Activated T-cell treated with anti-CD3 and anti-CD28 coated beads for 4 hours (primary cell): ENCODE data around the gene SULT2B1.
"Not testable (repeated sequence)": the region's sequence is repeated elsewhere in the genome, so short reads cannot be mapped to it uniquely, and the experiment has no call there.

Experiments
- DNase-seq: peaks from one replicate; pipeline ENCODE4 v3.0.0-alpha.2; 2020

SULT2B1 gene

DNA sequence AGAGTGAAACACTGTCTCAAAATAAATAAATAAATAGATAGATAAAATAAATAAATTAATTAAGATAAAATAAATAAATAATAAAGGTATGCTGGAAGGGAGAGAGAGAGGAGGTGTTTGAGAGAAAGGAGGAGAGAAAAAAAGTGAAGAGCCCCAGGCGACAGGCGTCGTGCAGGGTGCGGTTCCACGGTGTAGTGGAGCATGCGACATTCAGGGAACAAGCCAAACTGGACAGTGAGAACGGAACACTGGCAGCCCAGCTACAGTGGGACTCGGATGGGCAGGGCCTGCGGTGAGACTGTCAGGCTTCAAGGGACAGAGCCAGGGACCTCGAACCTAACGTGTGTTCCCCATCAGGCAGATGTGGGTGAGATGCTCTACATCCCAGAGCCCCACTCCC, 9.4 kb downstream of the SULT2B1 start:
- no peak for DNase-seq

GRCh38 chr19:48565090-48565489, 13.1 kb downstream of the SULT2B1 start:
- no peak for DNase-seq

DNA sequence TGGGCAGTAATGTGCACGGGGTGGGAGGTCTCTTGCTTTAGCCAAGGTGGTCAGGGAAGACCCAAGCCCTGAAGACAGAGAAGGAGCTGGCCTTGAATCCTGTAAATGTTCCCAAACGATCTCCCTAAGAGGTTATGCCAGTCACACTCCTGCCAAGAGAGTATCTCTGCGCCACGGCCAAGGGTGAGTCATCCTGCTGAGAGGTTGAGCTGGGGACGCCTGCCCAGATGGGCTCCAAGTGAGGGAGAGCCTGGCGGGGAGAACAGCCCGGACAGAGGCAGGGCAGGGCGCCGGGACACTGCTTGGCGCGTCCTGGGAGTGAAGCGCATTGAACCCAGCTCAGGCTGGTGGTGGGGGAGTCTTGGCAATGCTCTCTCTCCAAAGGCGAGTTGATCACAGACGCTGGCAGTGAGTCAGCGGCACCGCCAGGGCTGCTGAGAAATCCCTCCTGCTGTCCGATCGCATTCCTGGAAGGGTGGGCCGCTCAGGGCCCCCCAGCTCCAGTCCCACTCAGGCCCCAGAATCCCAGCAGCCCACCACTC, 16.4 kb downstream of the SULT2B1 start:
- no peak for DNase-seq

- DNase-seq: no peak
Measured at GRCh38 chr19:48569814-48570213, 17.8 kb downstream of the SULT2B1 start.

- no peak for DNase-seq
Measured at GRCh38 chr19:48571378-48572162, 19.6 kb downstream of the SULT2B1 start.

- DNase-seq: no peak
Measured at GRCh38 chr19:48573163-48573505, 21.2 kb downstream of the SULT2B1 start.

- no peak for DNase-seq
Measured at GRCh38 chr19:48575931-48576622, 24.1 kb downstream of the SULT2B1 start.

DNA sequence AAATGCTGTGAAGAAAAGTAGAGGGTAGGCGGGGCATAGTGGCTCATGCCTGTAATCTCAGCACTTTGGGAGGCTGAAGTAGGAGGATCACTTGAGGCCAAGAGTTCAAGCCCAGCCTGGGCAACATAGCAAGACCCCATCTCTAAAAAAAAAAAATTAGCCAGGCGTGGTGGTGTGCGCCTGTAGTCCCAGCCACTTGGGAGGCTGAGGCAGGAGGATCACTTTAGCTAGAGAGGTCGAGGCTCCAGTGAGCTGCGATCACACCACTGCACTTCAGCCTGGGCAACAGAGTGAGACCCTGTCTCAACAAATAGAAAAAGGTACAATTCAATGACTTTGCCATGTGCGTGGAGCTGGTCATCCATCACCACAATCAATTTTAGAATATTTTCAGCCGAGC, 25.9 kb downstream of the SULT2B1 start:
- DNase-seq: not testable (repeated sequence)

GRCh38 chr19:48578891-48579290, 26.9 kb downstream of the SULT2B1 start:
- no peak for DNase-seq

DNA sequence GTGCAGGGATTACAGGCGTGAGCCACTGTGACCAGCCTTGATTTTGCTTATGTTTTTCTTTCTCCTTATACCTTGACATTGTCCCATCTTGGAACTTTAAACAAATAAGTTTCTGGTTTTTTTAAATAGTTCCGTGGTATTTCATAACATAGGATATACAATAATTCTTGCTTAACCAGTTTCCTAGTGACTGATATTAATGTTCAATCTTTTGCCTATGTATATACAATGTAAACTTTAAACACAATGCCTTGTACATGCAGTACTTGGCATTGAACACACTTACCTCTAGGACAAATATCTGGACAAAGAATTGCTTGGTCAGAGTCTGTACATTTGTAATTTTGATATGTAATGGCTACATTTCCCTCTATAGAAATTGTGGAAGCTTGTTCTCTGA, 30.2 kb downstream of the SULT2B1 start:
- no peak for DNase-seq

DNA sequence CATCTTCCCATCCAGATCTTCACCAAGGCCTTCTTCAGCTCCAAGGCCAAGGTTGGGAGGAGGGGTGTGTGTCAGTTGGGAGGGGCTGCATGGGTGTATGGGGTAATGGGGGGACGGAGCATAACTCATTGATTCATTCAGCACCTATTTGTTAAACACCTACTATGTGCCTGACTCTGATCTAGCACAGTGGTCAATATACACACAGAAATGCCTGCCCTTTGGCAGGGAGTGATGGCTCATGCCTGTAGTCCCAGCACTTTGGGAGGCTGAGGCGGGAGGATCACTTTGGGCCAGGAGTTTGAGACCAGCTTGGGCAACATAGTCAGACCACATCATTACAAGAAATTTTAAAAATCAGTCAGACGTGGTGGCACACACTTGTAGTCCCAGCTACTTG, 35.4 kb downstream of the SULT2B1 start:
- no peak for DNase-seq

- DNase-seq: peak; percentile 78
Measured at GRCh38 chr19:48588670-48589401, 36.9 kb downstream of the SULT2B1 start.

DNA sequence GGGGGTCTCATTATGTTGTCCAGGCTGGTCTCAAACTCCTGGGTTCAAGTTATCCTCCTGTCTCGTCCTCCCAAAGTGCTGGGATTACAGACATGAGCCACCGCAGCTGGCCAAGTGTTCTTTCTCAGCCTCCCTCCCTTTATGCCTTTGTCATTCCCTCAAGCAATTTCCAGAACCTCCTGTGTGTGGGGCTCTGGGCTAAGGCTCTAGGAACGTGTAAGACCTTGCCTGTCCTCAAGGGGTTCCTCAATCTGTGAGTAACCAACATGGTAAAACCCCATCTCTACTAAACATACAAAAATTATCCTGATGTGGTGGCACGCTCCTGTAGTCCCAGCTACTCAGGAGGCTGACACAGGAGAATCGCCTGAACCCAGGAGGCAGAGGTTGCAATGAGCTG, 39.0 kb downstream of the SULT2B1 start:
- no peak for DNase-seq

GRCh38 chr19:48595171-48595570, 43.2 kb downstream of the SULT2B1 start:
- no peak for DNase-seq

DNA sequence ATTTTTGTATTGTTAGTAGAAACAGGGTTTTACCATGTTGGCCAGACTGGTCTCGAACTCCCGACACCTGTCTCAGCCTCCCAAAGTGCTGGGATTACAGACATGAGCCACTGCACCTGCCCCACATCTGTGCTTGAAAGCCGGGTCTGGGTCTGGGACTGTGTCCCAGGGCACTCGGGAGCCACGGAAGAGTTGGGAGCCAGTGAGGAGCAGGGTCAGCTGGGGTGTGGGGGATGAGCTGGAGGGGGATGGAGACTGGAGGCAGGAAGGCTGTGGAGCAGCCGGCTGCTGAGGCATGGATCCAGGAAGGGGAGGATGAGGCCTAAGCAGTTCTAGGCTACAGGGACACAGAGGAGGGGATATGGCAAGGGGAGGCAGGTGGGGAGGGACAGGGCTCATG, 43.9 kb downstream of the SULT2B1 start:
- DNase-seq: no peak

DNA sequence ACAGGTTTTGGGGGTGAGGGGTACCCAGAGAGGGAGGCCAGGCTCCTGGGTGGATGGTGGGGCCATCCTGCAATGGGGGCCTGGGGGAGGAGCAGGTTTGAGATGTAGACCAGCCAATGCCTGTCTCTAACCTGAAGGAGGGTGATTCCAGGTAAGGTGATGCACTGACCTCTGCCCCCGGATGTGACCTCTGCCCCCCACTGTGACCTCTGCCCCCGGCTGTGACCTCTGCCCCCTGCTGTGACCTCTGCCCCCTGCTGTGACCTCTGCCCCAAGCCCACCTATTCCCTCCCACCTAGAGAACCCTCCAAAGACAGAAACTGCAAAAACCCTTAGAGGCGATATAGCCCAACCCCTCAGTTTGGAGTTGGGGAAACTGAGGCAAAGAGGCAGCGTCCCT, 44.3 kb downstream of the SULT2B1 start:
- DNase-seq: no peak

- DNase-seq: no peak
Measured at GRCh38 chr19:48596679-48597465, 44.9 kb downstream of the SULT2B1 start.

DNA sequence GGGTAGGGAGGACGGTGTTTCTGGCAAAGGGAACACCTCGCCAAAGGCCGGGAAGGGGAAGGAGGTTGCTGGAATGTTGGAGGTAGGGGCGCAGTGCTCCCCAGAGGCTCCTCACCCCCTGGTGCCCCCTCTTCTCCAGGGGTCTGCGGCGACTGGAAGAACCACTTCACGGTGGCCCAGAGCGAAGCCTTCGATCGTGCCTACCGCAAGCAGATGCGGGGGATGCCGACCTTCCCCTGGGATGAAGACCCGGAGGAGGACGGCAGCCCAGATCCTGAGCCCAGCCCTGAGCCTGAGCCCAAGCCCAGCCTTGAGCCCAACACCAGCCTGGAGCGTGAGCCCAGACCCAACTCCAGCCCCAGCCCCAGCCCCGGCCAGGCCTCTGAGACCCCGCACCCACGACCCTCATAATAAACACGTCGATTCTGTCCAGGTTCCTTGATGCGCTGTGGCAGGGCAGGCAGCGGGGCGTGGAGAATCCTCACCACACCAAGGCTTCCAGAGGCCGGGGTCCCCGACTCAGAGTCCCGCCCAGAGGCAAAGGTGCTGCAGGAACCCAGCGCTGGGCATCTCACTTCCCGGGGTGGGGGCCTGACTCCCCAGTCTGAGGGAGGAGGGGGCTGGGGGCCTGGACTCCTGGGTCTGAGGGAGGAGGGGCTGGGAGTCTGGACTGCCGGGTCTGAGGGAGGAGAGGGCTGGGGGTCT, 47.2 kb downstream of the SULT2B1 start:
- DNase-seq: no peak

GRCh38 chr19:48600679-48601417, 48.9 kb downstream of the SULT2B1 start:
- DNase-seq: no peak

GRCh38 chr19:48603001-48603400, 51.0 kb downstream of the SULT2B1 start:
- no peak for DNase-seq

DNA sequence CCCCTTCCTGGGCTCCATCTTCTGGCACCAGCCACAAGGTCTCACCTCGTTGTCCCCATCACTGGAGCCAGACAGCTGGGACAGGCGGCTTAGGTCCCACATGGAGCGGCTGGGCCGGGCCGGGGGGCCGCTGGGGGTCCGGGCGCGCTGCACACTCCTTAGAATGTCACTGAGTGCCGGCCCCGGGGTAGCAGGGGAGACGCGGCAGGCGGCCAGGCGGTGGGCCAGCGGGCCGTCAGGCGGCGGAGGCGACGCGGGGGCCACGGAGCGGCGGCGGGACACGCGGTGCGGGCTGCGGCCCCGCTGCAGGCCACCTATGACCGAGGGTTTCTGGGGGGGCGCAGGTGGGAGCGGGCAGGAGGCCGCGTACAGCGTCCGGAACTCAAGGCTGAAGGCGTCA, 51.5 kb downstream of the SULT2B1 start:
- DNase-seq: no peak
